Measurements from ENCODE around the gene DHH.

DNA sequence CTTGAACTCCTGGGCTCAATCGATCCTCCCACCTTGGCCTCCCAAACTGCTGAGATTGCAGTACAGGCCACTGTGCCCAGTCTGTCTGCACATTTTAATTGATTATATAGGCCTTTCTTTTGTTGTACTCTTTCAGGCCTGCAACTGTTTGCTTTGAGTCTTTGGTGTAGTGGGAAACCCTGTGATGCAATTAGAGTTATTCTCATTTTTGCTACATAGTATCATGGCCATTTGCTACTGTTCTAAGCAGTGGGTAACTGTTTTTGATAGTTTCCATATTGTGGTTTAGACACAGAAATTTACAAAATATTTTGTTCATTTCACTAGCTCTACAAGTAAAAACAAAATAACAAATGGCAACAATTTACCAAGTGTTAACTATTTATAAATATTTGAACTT, 42.9 kb upstream of the DHH start:
- TF ChIP-seq, protein P1, sequence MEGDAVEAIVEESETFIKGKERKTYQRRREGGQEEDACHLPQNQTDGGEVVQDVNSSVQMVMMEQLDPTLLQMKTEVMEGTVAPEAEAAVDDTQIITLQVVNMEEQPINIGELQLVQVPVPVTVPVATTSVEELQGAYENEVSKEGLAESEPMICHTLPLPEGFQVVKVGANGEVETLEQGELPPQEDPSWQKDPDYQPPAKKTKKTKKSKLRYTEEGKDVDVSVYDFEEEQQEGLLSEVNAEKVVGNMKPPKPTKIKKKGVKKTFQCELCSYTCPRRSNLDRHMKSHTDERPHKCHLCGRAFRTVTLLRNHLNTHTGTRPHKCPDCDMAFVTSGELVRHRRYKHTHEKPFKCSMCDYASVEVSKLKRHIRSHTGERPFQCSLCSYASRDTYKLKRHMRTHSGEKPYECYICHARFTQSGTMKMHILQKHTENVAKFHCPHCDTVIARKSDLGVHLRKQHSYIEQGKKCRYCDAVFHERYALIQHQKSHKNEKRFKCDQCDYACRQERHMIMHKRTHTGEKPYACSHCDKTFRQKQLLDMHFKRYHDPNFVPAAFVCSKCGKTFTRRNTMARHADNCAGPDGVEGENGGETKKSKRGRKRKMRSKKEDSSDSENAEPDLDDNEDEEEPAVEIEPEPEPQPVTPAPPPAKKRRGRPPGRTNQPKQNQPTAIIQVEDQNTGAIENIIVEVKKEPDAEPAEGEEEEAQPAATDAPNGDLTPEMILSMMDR (IDR thresholded peaks at IDR 0.05) = no peak
- no peak for TF ChIP-seq POLR2A (IDR thresholded peaks at IDR 0.05)
- no peak for TF ChIP-seq EP300 (IDR thresholded peaks at IDR 0.05)

All from suprapubic skin (tissue), 3 donors.